ENCODE data around the gene HPSE2. TPM values are rescaled to one million over a fixed set of nuclear protein-coding genes. Genes with fewer than 3 reads are reported as not detected.

HPSE2 gene
- total RNA-seq, 1 donor from 2014 or later, result 10.6 TPM

- no peak for TF ChIP-seq POLR2A (IDR thresholded peaks at IDR 0.05)
- no peak for DNase-seq (ENCODE audit: extremely low spot score in 2 of 2)
- H3K36me3 ChIP-seq, result no peaks in the 10 kb centered on the region
- intact Hi-C loops (cut with DNase I), result no loop called here
- no peaks in the 10 kb centered on the region for H3K27me3 ChIP-seq
- H3K9me3 ChIP-seq, result peaks cover 6% of the 10 kb centered on the region
- H3K4me3 ChIP-seq, result no peak overlapping the region
- no peak overlapping the region for H3K27ac ChIP-seq
- H3K4me1 ChIP-seq, result no peaks in the 10 kb centered on the region
These were observed 569.4 kb downstream of the HPSE2 start for GRCh38 chr10:98666276-98666675.

DNA sequence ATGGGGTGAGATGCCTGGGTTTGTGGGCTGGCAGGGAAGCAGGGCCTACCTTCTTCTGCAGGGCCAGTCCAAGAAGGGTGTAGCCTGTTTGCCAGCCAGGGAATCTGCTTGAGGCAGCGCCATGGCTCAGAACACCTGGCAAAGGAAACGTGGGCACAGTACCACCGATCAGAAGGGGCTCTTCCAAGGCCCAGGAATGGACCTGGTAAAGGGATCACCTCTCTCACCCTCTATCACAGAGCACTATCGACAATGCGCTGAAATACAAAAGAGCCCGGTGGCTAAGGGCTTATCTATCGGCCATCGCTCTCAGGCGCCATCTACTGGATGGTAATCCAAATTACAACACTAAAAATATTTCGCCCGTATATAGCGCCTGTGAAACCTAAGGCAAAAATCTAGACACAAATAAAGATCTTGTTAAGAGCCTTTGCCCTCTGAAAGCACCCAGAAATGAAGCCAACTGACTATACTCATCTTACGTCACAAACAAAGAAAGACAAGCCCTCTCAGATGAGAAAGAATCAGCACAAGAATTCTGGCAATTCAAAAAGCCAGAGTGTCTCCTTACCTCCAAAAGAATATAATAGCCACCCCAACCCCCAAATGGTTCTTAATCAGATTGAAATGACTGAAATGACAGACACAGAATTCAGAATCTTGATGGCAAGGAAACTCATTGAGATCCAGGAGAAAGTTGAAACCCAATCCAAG is 571.2 kb downstream of the HPSE2 start:
- H3K4me3 ChIP-seq, result no peak overlapping the region
- H3K36me3 ChIP-seq, result no peaks in the 10 kb centered on the region
- TF ChIP-seq, protein P1, sequence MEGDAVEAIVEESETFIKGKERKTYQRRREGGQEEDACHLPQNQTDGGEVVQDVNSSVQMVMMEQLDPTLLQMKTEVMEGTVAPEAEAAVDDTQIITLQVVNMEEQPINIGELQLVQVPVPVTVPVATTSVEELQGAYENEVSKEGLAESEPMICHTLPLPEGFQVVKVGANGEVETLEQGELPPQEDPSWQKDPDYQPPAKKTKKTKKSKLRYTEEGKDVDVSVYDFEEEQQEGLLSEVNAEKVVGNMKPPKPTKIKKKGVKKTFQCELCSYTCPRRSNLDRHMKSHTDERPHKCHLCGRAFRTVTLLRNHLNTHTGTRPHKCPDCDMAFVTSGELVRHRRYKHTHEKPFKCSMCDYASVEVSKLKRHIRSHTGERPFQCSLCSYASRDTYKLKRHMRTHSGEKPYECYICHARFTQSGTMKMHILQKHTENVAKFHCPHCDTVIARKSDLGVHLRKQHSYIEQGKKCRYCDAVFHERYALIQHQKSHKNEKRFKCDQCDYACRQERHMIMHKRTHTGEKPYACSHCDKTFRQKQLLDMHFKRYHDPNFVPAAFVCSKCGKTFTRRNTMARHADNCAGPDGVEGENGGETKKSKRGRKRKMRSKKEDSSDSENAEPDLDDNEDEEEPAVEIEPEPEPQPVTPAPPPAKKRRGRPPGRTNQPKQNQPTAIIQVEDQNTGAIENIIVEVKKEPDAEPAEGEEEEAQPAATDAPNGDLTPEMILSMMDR (IDR thresholded peaks at IDR 0.05), result no peak
- TF ChIP-seq POLR2AphosphoS5 (IDR thresholded peaks at IDR 0.05; ENCODE audit: insufficient read depth in 1 of 2, low read depth in 1 of 2) (no peak), POLR2A (IDR thresholded peaks at IDR 0.05) (no peak)
- peaks cover 6% of the 10 kb centered on the region for H3K9me3 ChIP-seq
- intact Hi-C loops (cut with DNase I), result no loop called here
- no peak overlapping the region for H3K27ac ChIP-seq
- no peaks in the 10 kb centered on the region for H3K27me3 ChIP-seq
- peaks cover 6% of the 10 kb centered on the region for H3K4me1 ChIP-seq
- no peak for DNase-seq (ENCODE audit: extremely low spot score in 2 of 2)

DNA sequence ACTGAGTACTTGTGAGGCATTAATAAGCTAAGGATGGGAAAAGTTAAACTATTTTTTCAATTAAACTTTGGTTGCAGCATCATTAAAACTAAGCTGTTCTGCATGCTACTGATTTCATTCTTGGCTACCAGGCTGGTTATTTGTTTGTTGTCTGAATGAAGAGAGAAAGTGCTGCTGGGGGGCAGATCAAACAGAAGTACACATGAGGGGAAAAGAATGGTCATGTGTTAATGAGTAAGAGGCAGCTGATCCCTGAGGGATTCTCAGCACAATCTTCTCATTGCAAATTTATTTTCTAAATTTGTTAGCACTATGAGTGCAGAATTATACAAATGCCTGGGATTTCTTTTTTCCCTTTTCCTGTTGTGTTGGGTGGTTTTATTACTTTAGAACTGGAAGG is 575.7 kb downstream of the HPSE2 start:
- no peak for DNase-seq (ENCODE audit: extremely low spot score in 2 of 2)
- peak overlapping the region; percentile 0 for H3K27ac ChIP-seq
- no peaks in the 10 kb centered on the region for H3K9me3 ChIP-seq
- no peaks in the 10 kb centered on the region for H3K27me3 ChIP-seq
- no peaks in the 10 kb centered on the region for H3K36me3 ChIP-seq
- peaks cover 6% of the 10 kb centered on the region for H3K4me1 ChIP-seq
- no peak for TF ChIP-seq POLR2AphosphoS5 (IDR thresholded peaks at IDR 0.05; ENCODE audit: insufficient read depth in 1 of 2, low read depth in 1 of 2)
- TF ChIP-seq POLR2A (IDR thresholded peaks at IDR 0.05), result no peak
- TF ChIP-seq, protein P1 (IDR thresholded peaks at IDR 0.05), result no peak
- H3K4me3 ChIP-seq, result no peak overlapping the region
- intact Hi-C loops (cut with DNase I), result no loop called here

GRCh38 chr10:98655492-98655891 is 580.2 kb downstream of the HPSE2 start:
- intact Hi-C loops (cut with DNase I), result no loop called here
- no peak for TF ChIP-seq POLR2A (IDR thresholded peaks at IDR 0.05)
- TF ChIP-seq, protein P1 (IDR thresholded peaks at IDR 0.05), result no peak
- no peak for TF ChIP-seq POLR2AphosphoS5 (IDR thresholded peaks at IDR 0.05; ENCODE audit: insufficient read depth in 1 of 2, low read depth in 1 of 2)
- Histone ChIP-seq H3K27ac (no peak overlapping the region), H3K4me3 (no peak overlapping the region), H3K4me1 (no peaks in the 10 kb centered on the region), H3K9me3 (no peaks in the 10 kb centered on the region), H3K36me3 (no peaks in the 10 kb centered on the region), H3K27me3 (no peaks in the 10 kb centered on the region)
- no peak for DNase-seq (ENCODE audit: extremely low spot score in 2 of 2)

DNA sequence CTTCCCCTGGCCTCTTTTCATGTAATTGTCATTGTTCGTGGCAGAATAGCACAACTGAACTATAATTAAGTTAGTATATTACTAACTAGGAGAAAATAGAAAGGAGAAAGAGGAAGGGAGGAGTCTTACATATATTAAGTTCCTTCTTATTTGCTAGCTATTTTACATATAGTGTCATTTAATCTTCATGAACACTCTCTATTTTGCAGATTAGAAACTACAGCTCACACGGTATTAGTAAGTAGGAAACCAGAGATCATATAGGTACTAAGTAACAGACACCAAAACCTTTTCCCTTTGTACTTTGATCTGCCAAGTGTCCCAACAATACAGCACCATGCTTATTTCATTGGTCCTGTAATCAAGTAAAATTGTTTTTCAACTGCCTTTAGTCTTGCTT is 586.5 kb downstream of the HPSE2 start:
- no peak for DNase-seq (ENCODE audit: extremely low spot score in 2 of 2)
- Histone ChIP-seq H3K9me3 (no peaks in the 10 kb centered on the region), H3K27me3 (no peaks in the 10 kb centered on the region), H3K4me3 (no peak overlapping the region), H3K27ac (no peak overlapping the region), H3K4me1 (no peaks in the 10 kb centered on the region), H3K36me3 (no peaks in the 10 kb centered on the region)
- TF ChIP-seq POLR2A (IDR thresholded peaks at IDR 0.05) (no peak), POLR2AphosphoS5 (IDR thresholded peaks at IDR 0.05; ENCODE audit: insufficient read depth in 1 of 2, low read depth in 1 of 2) (no peak)
- TF ChIP-seq, protein P1 (IDR thresholded peaks at IDR 0.05), result no peak
- intact Hi-C loops (cut with DNase I), result no loop called here

Measured in vagina (tissue), 2 donors.